Osteocyte (in vitro differentiated cells): Measurements from ENCODE around the gene VAMP2. TPM values are rescaled to one million over a fixed set of nuclear protein-coding genes. Genes with fewer than 3 reads are reported as not detected.

Experiments
- DNase-seq: peaks from one replicate; pipeline ENCODE4 v3.0.0; 2021; ENCODE audit warnings: mixed read lengths; ENCODE audit not compliant: unreplicated experiment; ENCODE audit errors: extremely low spot score
- H3K27ac Mint-ChIP-seq: one replicate; pipeline ENCODE4 v1.8.0; 2021; ENCODE audit warnings: mild to moderate bottlenecking, mixed read lengths; ENCODE audit not compliant: unreplicated experiment
- H3K27me3 Mint-ChIP-seq: one replicate; pipeline ENCODE4 v1.8.0; 2021; ENCODE audit warnings: mixed read lengths; ENCODE audit not compliant: unreplicated experiment
- H3K36me3 Mint-ChIP-seq: one replicate; pipeline ENCODE4 v1.8.0; 2021; ENCODE audit warnings: mixed read lengths; ENCODE audit not compliant: unreplicated experiment
- H3K4me1 Mint-ChIP-seq: one replicate; pipeline ENCODE4 v1.8.0; 2021; ENCODE audit warnings: mixed read lengths; ENCODE audit not compliant: unreplicated experiment
- H3K4me3 Mint-ChIP-seq: one replicate; pipeline ENCODE4 v1.8.0; 2021; ENCODE audit warnings: mild to moderate bottlenecking, moderate library complexity, mixed read lengths; ENCODE audit not compliant: unreplicated experiment
- H3K9me3 Mint-ChIP-seq: one replicate; pipeline ENCODE4 v1.8.0; 2021; ENCODE audit warnings: mixed read lengths; ENCODE audit not compliant: unreplicated experiment
- total RNA-seq: library from RNA; stranded (reverse); gene quantifications from 2 replicates; pipeline ENCODE4 v1.2.1, GENCODE V29; 2021
- TF ChIP-seq, protein P1 (sequence below): fragments of 200-600 bp; sonication (generic); IDR thresholded peaks from 2 replicates; pipeline ENCODE4 v1.5.0; 2021; ENCODE audit warnings: antibody characterized with exemption, mild to moderate bottlenecking, moderate library complexity

VAMP2 gene
- total RNA-seq, 1 donor from 2014 or later, result 70.0 TPM

DNA sequence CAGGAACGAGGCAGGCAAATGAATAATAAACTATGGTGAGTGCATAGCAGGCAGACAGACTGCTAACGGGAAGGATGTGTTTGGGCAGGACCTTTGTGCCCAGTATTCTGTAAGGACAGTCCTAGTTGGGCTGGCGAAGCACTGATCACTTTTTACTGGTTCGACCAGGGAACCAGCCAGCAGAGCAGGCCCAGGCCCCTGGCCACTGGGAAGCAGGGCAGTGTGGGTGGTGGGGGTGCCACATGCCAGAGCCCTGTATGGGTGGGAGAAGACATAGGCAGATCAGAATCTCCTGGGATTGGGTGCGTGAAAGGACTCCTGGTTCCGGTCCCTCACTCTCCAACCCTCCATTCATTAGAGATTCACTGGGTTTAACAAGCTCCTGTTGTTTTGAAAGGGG lies 4.0 kb upstream of the VAMP2 start:
- Mint-ChIP-seq H3K27me3 (no peaks in the 10 kb centered on the region), H3K9me3 (no peaks in the 10 kb centered on the region), H3K27ac (no peak overlapping the region), H3K4me1 (peaks cover 23% of the 10 kb centered on the region), H3K36me3 (peaks cover under 1% of the 10 kb centered on the region), H3K4me3 (no peak overlapping the region)
- TF ChIP-seq, protein P1, sequence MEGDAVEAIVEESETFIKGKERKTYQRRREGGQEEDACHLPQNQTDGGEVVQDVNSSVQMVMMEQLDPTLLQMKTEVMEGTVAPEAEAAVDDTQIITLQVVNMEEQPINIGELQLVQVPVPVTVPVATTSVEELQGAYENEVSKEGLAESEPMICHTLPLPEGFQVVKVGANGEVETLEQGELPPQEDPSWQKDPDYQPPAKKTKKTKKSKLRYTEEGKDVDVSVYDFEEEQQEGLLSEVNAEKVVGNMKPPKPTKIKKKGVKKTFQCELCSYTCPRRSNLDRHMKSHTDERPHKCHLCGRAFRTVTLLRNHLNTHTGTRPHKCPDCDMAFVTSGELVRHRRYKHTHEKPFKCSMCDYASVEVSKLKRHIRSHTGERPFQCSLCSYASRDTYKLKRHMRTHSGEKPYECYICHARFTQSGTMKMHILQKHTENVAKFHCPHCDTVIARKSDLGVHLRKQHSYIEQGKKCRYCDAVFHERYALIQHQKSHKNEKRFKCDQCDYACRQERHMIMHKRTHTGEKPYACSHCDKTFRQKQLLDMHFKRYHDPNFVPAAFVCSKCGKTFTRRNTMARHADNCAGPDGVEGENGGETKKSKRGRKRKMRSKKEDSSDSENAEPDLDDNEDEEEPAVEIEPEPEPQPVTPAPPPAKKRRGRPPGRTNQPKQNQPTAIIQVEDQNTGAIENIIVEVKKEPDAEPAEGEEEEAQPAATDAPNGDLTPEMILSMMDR, result no peak
- DNase-seq, result no peak

DNA sequence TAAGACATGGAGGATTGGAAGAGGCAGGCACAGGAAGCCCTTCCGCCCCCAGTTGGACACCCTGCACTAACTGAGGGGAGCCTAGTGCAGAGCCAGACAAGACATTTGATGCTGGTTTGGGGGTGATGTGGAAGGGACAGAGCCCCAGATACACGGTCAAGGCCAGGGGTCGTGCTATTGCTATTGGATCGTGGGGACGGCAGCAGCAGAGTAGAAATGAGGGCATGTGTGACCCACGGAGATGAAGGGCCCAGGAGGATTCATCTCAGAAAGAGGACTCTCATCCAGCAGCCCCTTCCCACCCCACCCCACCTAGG lies 2.0 kb upstream of the VAMP2 start:
- no peaks in the 10 kb centered on the region for H3K9me3 Mint-ChIP-seq
- TF ChIP-seq, protein P1, result no peak
- no peak for DNase-seq
- peaks cover 8% of the 10 kb centered on the region for H3K36me3 Mint-ChIP-seq
- peaks cover 32% of the 10 kb centered on the region for H3K4me1 Mint-ChIP-seq
- peak overlapping the region; percentile 98 for H3K27ac Mint-ChIP-seq
- no peaks in the 10 kb centered on the region for H3K27me3 Mint-ChIP-seq
- H3K4me3 Mint-ChIP-seq, result no peak overlapping the region

DNA sequence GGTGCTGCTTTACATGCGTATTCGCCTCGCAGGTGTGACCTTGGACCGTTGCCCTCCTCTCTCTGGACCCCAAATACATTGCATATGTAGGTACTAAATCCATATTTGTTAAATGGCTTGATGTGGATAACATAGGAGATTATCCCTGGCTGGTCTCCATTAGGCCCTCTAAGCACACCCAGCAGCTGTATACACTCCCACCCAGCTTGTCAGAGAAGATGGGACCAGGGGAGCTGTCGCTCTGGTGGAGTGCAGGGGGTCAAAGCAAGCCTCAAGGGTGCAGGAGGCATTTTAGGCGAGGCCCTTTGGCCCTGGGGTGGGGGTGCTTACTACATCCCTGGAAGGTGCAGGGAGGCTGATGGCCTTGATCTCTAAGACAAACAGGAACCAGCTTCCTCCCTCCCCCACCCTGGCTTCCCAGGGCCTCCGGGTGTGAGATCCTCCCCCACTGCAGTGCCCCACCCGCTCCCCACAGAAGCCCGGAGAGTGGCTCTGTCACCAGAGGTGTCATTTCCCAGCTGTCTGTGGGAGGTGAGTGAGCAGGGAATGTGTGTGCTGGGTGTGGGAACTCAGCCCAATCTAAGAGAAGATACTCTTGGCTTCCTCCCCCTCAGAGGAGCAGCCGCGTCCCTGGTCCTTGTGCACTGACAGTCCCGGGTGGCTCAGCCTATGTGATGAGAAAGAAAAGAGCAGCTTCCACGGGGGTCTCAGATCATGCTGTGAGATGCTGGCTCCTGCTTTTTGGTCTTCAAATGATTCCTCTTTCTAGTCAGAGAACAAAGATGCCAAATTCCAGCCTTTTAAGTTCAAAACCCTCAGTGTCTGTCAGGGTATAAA lies 1.4 kb upstream of the VAMP2 start:
- TF ChIP-seq, protein P1, result no peak
- Mint-ChIP-seq H3K4me1 (peaks cover 33% of the 10 kb centered on the region), H3K27me3 (no peaks in the 10 kb centered on the region), H3K27ac (peak overlapping the region; percentile 98), H3K9me3 (no peaks in the 10 kb centered on the region), H3K36me3 (peaks cover 8% of the 10 kb centered on the region), H3K4me3 (peak overlapping the region; percentile 87)
- DNase-seq, result no peak

DNA sequence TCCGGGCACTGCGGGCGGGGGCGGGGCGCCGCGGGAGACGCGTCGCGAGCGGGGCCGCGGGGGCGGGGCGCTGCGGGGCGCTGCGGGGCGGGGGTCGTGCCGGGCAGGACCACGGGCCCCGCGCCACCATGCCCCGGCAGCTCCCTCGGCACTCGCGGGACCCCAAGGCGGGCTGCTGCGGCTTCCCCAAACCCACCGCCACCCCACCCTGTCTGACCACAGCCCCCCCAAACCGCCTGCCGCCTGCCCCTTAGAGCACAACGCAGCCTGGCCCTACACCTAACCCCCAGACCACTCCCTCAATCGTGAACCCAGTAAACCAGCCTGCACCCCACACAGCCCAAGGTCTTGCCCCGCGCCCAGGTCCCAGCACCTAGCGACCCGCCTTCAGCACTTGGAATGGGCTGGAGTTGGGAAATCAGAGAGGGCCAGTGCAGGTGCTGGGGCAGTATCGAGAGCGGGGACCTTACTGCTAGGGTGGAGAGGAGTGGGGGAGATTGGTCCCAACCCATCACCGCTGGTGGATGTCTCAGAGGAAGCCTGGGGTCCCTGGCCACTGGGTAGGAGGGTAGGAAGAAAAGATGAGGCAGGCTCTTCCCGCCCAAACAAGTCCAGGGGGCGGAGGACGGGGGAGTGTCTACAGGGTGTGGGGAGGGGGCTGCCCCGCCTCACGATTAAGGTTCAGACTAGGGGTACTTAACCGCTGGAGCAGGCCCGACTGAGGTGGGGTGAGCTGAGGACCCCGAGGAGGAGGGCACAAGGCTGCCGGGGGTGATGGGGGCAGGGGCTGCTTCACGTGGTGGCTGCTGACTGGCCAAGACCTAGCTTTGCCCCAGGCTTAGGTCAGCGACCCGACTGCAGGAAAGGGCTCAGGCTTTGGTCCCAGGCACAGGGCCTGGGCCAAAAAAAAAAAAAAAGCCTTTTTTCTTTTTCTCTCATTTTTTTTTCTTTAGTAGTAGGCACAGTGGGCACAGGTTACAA lies 539 bp upstream of the VAMP2 start:
- Mint-ChIP-seq H3K9me3 (no peaks in the 10 kb centered on the region), H3K36me3 (peaks cover 11% of the 10 kb centered on the region), H3K4me1 (peaks cover 38% of the 10 kb centered on the region), H3K27me3 (no peaks in the 10 kb centered on the region), H3K27ac (peak overlapping the region; percentile 98), H3K4me3 (peak overlapping the region; percentile 87)
- DNase-seq, result no peak
- TF ChIP-seq, protein P1, result no peak
